HG03196 (cell line): ENCODE measurements around the gene ZSCAN25.
"Not testable (repeated sequence)": the region's sequence is repeated elsewhere in the genome, so short reads cannot be mapped to it uniquely, and the experiment has no call there.

Experiments
- ATAC-seq: cut with Tn5 transposase; IDR thresholded peaks from one replicate; pipeline ENCODE4 v1.9.1; 2021; ENCODE audit not compliant: unreplicated experiment

Gene ZSCAN25

GRCh38 chr7:99644431-99644830 is 27.7 kb downstream of the ZSCAN25 start:
- no peak for ATAC-seq

- no peak for ATAC-seq
Measured at GRCh38 chr7:99645590-99645989, 28.8 kb downstream of the ZSCAN25 start.

- no peak for ATAC-seq
Measured at GRCh38 chr7:99648843-99649242, 32.1 kb downstream of the ZSCAN25 start.

GRCh38 chr7:99651290-99651689 is 34.5 kb downstream of the ZSCAN25 start:
- no peak for ATAC-seq

- ATAC-seq: no peak
Measured at GRCh38 chr7:99652671-99653070, 35.9 kb downstream of the ZSCAN25 start.

- ATAC-seq: not testable (repeated sequence)
Measured at GRCh38 chr7:99653269-99653668, 36.5 kb downstream of the ZSCAN25 start.

GRCh38 chr7:99653754-99654153 is 37.0 kb downstream of the ZSCAN25 start:
- ATAC-seq: no peak

GRCh38 chr7:99654626-99655025 is 37.9 kb downstream of the ZSCAN25 start:
- not testable (repeated sequence) for ATAC-seq

- not testable (repeated sequence) for ATAC-seq
Measured at GRCh38 chr7:99657879-99658278, 41.1 kb downstream of the ZSCAN25 start.

- no peak for ATAC-seq
Measured at GRCh38 chr7:99665312-99666012, 48.7 kb downstream of the ZSCAN25 start.

GRCh38 chr7:99666013-99666395 is 49.3 kb downstream of the ZSCAN25 start:
- no peak for ATAC-seq

- no peak for ATAC-seq
Measured at GRCh38 chr7:99667179-99667578, 50.4 kb downstream of the ZSCAN25 start.

GRCh38 chr7:99668541-99668940 is 51.8 kb downstream of the ZSCAN25 start:
- no peak for ATAC-seq

GRCh38 chr7:99669782-99670181 is 53.0 kb downstream of the ZSCAN25 start:
- no peak for ATAC-seq

GRCh38 chr7:99672573-99672972 is 55.8 kb downstream of the ZSCAN25 start:
- ATAC-seq: no peak

- ATAC-seq: no peak
Measured at GRCh38 chr7:99674995-99675742, 58.4 kb downstream of the ZSCAN25 start.

GRCh38 chr7:99677013-99677647 is 60.4 kb downstream of the ZSCAN25 start:
- no peak for ATAC-seq

- ATAC-seq: no peak
Measured at GRCh38 chr7:99677648-99678045, 60.9 kb downstream of the ZSCAN25 start.

GRCh38 chr7:99679032-99679399 is 62.3 kb downstream of the ZSCAN25 start:
- no peak for ATAC-seq

GRCh38 chr7:99679400-99680191 is 62.9 kb downstream of the ZSCAN25 start, which contains the start of gene CYP3A5:
Gene CYP3A5, minus strand, starts transcription at chr7:99679996. Its CDS starts 100 bp downstream, at chr7:99679896.
- ATAC-seq: no peak
